Germinal center (tissue), 1 donor: ENCODE measurements around the gene RAB42.
"Not testable (repeated sequence)": the region's sequence is repeated elsewhere in the genome, so short reads cannot be mapped to it uniquely, and the experiment has no call there.

Experiments
- DNase-seq: peaks from one replicate; pipeline ENCODE4 v3.0.0; 2012; ENCODE audit warnings: mixed read lengths, low spot score

Gene RAB42, protein sequence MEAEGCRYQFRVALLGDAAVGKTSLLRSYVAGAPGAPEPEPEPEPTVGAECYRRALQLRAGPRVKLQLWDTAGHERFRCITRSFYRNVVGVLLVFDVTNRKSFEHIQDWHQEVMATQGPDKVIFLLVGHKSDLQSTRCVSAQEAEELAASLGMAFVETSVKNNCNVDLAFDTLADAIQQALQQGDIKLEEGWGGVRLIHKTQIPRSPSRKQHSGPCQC

DNA sequence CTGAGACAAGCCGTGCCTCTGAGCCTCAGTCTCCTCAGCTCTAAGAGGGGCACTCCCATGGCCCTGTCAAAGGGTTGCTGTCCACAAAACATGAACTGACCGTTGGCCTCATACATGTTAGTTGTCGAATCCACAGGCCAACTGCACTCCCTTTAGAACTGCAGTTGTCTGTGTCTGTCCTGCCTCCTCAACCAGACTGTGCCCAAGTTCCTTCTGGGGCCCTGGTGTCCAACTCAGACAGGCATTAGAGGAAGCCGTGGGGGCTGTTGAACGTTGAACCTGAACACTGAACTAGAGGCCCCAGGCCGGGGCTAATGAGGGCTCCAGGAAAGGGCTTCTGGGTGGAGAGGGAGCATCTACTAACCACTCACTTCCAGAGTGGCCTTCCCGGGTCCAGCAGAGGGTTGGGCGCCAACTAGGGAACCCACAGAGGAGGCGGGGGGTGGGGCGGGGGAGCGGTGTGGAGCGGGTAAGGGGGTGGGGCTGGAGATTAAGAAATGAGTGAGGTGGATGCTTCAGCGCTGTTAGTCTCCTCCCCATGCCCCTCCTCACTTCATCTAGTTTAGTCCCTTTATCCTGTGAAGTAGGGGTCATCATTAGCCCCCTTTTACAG lies at the start of gene RAB42:
Gene RAB42 (plus strand): TSS at position 558 of the 613 bp plus-strand sequence. CDS start 247 bp downstream, outside the sequence.
- peak; percentile 41 for DNase-seq

- DNase-seq: no peak
Measured at GRCh38 chr1:28545246-28545628, 46.8 kb upstream of the RAB42 start.

DNA sequence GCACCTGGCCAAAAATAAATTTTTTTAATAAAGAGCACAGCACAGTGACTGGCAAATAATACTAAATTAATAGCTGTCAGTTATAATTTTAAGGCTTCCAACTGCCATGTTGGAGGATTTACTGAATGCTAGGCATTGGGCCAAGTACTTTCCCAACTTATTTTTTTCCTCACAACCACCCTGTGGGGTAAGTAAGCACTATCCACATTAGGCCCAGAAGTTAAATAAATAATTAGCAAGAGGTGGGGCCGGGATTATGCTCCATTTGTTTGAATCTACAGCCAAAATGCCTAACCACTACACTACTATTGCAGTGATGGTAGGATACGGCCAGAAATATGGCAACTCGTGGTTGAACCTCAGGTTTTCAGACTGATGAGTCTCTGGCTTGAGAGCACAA lies 43.7 kb upstream of the RAB42 start:
- DNase-seq: no peak

DNA sequence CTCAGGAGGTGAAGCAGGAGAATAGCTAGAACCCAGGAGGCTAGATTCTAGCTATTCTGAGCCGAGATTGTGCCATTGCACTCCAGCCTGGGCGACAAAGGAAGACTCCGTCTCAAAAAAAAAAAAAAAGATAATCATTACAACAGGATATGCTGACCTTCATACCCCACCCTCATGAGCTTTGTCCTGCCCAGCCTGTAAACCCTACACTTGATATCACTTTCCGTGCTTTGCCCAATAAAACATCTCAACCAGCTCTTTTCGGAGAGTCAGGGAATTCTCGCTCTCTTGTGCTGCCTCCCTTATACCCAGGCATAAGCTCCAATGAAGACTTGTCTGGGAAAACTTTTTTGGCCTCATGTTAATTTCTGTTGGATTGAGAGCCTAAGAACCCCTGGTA lies 40.7 kb upstream of the RAB42 start:
- no peak for DNase-seq

GRCh38 chr1:28552758-28553663 lies 39.1 kb upstream of the RAB42 start, which contains the start of gene TRNAU1AP:
Gene TRNAU1AP (plus strand): TSS chr1:28553085. CDS start chr1:28553111, 26 bp downstream.
- peak; percentile 98 for DNase-seq

DNA sequence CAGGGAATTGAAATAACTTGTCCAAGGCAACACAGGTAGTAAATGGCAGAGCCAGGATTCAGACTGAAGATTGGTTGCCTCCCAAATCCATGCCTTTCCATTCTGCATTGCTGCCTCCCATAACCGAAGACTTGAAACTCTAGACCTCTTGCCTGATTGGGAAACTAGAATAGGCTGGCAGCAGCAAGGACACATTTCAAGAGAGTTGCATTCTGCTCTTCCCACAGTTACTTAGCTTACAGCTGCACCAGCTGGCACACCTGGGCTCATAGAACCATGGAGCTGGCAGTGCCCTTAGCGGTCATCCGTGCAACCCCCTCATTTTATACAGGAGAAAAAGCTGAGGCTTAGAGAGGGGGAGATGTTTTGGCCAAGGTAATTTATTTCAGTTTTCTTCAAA lies 31.2 kb upstream of the RAB42 start:
- DNase-seq: no peak

GRCh38 chr1:28564310-28564709 lies 27.8 kb upstream of the RAB42 start:
- no peak for DNase-seq

- DNase-seq: no peak
Measured at GRCh38 chr1:28565040-28565439, 27.0 kb upstream of the RAB42 start.

- DNase-seq: no peak
Measured at GRCh38 chr1:28565726-28566125, 26.3 kb upstream of the RAB42 start.

- DNase-seq: no peak
Measured at GRCh38 chr1:28566931-28567330, 25.1 kb upstream of the RAB42 start.

DNA sequence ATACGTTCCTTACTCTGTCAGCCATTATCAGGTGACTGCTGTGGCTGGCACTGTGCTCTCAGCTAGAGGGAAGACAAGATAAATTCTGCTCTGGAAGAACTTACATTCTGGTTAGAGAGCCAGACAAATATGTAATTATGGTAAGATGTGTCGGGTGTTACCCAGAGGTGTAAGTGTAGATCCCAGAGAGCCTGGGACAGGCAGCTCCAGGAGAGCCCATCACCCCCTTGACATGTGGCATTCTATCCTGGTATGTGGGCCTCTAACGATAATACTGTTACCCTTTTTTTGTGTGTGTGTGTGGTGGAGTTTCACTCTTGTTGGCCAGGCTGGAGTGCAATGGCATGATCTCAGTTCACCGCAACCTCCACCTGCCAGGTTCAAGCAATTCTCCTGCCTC lies 20.2 kb upstream of the RAB42 start:
- no peak for DNase-seq

DNA sequence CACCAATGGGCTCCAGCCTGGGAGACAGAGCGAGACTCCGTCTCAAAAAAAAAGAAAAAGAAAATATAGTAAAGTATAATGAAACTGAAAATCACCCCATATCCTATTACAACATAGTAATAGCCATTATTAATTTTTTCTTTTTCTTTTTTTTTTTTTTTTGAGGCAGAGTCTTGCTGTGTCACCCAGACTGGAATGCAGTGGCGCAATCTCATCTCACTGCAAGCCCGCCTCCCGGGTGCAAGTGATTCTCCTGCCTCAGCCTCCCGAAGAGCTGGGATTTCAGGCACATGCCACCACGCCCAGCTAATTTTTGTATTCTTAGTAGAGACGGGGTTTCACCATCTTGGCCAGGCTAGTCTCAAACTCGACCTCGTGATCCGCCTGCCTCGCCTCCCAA lies 19.2 kb upstream of the RAB42 start:
- not testable (repeated sequence) for DNase-seq

DNA sequence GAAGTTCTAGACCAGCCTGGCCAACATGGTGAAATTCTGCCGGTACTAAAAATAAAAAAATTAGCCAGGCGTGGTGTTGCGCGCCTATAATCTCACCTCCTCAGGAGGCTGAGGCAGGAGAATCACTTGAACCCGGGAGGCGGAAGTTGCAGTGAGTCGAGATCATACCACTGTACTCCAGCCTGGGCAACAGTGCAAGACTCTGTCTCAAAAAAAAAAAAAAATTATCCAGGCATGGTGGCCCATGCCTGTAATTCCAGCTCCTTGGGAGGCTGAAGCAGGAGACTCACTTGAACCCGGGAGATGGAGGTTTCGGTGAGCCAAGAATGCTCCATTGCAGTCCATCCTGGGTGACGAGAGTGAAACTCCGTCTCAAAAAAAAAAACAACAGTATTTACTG lies 18.5 kb upstream of the RAB42 start:
- DNase-seq: no peak

GRCh38 chr1:28577052-28577678 lies 14.9 kb upstream of the RAB42 start:
- DNase-seq: no peak

DNA sequence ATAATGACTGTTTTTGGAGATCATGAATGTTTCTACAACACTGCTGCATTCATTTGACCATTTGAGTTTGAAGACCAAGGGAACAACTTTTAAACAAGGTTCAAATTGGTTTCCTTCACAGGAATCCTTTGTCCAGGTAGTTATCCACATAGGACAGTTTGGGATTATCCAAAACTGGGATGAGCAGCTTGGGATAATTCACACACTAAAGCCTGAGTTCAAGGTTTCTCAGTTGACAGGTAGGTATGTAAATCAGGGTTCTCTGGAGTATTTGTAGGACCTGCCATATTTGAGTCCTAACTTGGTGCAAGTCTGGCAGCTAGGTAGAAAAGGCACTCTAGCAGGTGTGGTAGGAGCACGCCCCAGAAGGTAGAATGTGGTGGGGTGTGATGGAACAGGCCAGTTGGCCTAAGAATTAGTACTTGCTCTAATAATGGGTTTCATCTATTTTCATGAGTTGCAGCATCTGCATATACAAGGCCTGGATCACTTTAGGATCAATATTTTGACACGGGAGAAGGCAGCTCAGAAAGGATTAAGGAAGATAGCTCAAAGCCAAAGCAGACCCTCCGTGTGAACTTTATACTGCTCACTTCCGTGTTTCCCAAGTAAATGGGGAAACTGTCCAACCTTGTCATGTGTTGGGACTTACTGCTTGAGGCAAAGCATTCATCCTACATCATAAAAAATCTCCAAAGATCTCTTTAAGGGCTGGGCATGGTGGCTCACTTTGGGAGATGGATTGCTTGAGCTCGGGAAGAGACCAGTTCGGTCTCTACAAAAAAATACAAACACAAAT lies 14.1 kb upstream of the RAB42 start:
- no peak for DNase-seq

GRCh38 chr1:28578696-28579218 lies 13.3 kb upstream of the RAB42 start:
- no peak for DNase-seq

DNA sequence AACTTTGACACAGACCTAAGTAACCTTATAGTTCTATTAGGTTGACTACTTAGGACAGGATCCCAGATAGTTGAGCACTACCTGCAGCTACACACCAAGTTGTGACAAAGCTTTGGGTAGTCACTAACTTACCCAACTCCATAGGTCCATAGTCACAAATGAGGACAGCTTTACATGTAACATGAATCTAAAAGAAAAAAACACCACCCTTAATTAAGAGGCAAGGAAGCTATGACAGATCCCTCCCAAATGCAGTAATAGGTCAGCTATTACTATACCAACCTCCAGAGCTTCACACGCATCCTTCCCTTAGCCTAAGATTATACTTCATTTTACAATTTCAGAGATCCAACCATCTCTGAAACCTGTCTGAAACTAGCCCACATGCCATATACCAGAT lies 12.7 kb upstream of the RAB42 start:
- no peak for DNase-seq

- peak; percentile 65 for DNase-seq
Measured at GRCh38 chr1:28580722-28581530, 11.1 kb upstream of the RAB42 start.

- DNase-seq: peak; percentile 95
Measured at GRCh38 chr1:28581531-28582247, 10.4 kb upstream of the RAB42 start.

GRCh38 chr1:28582248-28582615 lies 9.8 kb upstream of the RAB42 start:
- DNase-seq: peak; percentile 27
